GM18517 (cell line): ENCODE data around the gene SLC17A4.

Experiments
- ATAC-seq: cut with Tn5 transposase; IDR thresholded peaks from one replicate; pipeline ENCODE4 v1.9.1; 2021; ENCODE audit warnings: mild to moderate bottlenecking, moderate library complexity; ENCODE audit not compliant: unreplicated experiment

Gene SLC17A4

GRCh38 chr6:25801436-25801835 lies 46.9 kb downstream of the SLC17A4 start:
- no peak for ATAC-seq

GRCh38 chr6:25804804-25805203 lies 50.3 kb downstream of the SLC17A4 start:
- no peak for ATAC-seq

- no peak for ATAC-seq
These were observed 60.7 kb downstream of the SLC17A4 start for GRCh38 chr6:25815194-25815593.

GRCh38 chr6:25816252-25816651 lies 61.7 kb downstream of the SLC17A4 start:
- ATAC-seq, result no peak

- ATAC-seq, result no peak
These were observed 66.8 kb downstream of the SLC17A4 start for GRCh38 chr6:25821341-25821740.

- no peak for ATAC-seq
These were observed 74.8 kb downstream of the SLC17A4 start for GRCh38 chr6:25829375-25829774.

- no peak for ATAC-seq
These were observed 75.9 kb downstream of the SLC17A4 start for GRCh38 chr6:25830458-25830857.
